Stimulated activated CD4-positive, alpha-beta T cell treated with anti-CD3 and anti-CD28 coated beads, Interleukin-15, amount 100 ng/mL, for 24 hours (primary cell): Measurements from ENCODE around the gene ABHD1.
"Not testable (repeated sequence)": the region's sequence is repeated elsewhere in the genome, so short reads cannot be mapped to it uniquely, and the experiment has no call there.

Experiments used
- DNase-seq: peaks from one replicate; pipeline ENCODE4 v3.0.0-alpha.2; 2020

The ABHD1 gene

DNA sequence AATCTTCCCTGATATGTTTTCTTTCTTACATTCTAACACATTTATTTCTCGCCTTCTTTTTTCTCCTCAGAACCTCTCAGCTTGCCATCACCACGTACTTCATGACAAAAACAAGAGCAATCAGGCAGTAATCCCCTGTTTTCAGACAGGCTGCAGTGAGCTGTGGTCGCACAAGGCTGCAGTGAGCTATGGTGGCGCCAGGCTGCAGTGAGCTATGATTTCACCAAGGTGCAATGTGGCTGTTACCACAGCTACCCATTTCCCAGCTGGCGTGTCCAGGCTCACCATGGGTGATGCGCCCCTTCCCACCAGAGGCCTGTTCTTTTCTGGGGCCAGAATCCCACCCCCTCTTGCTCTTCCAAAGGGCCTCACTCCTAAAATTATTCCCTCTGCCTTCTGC lies 51.0 kb downstream of the ABHD1 start:
- no peak for DNase-seq

DNA sequence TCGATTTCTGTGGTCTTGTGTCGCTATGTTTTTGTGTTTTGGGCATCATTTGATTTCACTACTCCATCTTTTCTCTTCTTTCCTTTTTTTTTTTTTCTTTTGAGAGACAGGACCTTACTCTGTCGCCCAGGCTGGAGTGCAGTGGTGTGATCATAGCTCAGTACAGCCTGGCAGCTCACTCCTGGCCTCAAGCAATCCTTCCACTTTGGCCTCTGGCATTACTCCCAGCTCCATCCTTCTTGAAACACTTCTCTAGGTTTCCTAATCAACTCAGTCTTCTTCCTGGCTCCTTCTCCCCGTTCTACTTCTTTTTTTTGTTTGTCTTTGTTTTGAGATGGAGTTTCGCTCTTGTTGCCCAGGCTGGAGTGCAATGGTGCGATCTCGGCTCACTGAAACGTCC lies 51.7 kb downstream of the ABHD1 start:
- DNase-seq, result no peak

DNA sequence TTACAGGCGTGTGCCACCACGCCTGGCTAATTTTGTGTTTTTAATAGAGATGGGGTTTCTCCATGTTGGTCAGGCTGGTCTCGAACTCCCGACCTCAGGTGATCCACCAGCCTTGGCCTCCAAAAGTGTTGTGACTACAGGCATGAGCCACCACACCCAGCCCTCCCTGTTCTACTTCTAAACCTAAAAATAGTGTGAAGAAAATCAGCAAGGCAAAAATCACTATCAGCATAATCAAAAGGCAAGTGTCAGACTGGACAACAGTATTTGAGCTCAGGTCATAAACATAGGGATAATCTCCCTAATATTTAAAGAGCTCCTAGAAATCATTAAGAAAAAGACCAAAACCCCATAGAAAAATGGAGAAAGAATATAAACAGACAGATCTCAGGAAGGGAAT lies 52.2 kb downstream of the ABHD1 start:
- DNase-seq, result not testable (repeated sequence)

DNA sequence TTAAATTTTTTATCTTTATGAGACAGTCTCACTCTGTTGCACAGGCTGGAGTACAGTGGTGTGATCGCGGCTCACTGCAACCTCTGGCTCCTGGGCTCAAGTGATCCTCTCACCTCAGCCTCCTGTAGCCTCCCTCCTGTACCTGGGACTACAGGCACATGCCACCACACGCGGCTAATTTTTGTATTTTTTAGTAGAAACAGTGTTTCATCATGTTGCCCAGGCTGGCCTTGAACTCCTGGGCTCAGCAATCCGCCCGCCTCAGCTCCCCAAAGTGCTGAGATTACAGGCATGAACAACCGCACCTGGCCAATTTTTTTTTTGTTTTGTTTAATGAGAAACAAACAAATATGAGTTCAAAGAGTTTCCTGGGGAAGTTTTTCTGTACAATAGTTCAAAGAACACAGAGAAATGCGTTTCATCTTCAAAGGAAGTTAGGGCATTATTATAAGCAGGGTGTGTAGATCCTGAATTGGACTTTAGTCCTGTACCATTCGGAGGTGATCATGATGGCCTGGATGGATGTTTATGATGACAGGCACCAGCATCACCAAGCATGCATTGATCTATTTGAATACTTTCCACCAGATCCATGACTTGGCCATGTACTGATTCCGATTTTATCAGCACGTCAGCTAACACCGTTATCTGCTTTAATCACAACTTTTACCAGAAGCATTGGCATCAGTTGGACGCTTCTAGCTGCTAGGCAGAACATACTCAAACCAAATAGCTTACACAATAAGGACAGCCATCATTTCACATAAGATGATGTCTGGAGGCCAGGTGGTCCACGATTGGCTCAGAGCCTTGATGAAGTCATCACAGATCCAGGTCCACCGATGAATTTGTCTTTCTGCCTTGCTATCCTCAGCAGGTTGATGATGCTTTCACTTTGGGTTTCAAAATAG lies 54.1 kb downstream of the ABHD1 start:
- no peak for DNase-seq

DNA sequence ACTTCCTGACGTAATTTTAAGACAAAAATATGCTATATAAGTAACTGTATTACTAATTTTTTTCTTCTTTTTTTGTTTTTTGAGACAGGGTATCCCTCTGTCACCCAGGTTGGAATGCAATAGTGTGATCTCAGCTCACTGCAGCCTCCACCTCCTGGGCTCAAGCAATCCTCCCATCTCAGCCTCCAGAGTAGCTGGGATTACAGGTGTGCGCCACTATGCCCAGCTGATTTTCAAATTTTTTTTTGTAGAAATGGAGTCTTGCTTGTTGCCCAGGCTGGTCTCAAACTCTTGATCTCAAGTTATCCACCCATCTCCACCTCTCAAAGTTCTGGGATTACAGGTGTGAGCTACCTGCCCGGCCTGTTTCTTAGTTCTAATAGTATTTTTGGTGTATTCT lies 54.9 kb downstream of the ABHD1 start:
- DNase-seq, result no peak

DNA sequence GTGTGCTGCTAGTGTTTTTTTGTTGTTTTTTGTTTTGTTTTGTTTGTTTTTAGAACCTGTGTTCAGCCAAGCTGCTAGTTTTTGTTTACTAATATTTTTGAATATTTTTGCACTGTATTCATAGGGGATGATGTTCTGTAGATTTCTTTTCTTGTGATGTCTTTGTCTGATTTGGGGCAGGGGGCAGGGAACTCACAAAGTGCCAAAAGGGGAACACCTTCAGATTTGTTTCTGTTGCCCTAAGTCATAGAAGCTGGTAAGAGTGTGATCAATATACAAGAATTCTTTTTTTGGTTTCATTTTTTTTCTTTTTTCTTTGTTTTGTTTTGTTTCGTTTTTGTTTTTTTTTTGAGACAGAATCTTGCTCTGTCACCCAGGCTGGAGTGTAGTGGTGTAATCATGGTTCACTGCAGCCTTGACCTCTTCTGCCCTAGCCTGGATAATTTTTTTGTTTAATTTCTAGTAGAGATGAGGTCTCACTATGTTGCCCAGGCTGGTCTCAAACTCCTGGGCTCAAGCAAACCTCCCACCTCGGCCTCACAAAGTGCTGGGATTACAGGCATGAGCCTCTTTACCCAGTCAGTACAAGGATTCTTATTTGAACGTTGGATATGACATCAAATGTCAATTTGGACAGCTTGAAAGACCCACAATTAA lies 55.9 kb downstream of the ABHD1 start:
- no peak for DNase-seq
